IPS-20b (cell line): ENCODE measurements around the gene KRT23.

Experiments
- H3K27ac ChIP-seq: one replicate; pipeline ENCODE4 v1.5.1; 2013; ENCODE audit warnings: low read length
- H3K27me3 ChIP-seq: 2 replicates; pipeline ENCODE4 v1.6.1; 2013; ENCODE audit warnings: mild to moderate bottlenecking, low read length, inconsistent platforms; ENCODE audit not compliant: insufficient read depth
- H3K36me3 ChIP-seq: 2 replicates; pipeline ENCODE4 v1.6.1; 2013; ENCODE audit warnings: low read depth, mild to moderate bottlenecking, inconsistent platforms, low read length, moderate library complexity; ENCODE audit not compliant: insufficient read depth
- H3K4me1 ChIP-seq: 2 replicates; pipeline ENCODE4 v1.6.1; 2013; ENCODE audit warnings: mild to moderate bottlenecking, control low read depth, inconsistent platforms, low read length, moderate library complexity; ENCODE audit not compliant: insufficient read depth
- H3K4me3 ChIP-seq: 2 replicates; pipeline ENCODE4 v1.5.1; 2013; ENCODE audit warnings: mild to moderate bottlenecking, low read length, inconsistent platforms
- H3K9ac ChIP-seq: 2 replicates; pipeline ENCODE4 v1.6.1; 2013; ENCODE audit warnings: low read depth, mild to moderate bottlenecking, inconsistent platforms, low read length, moderate library complexity
- H3K9me3 ChIP-seq: 2 replicates; pipeline ENCODE4 v1.6.1; 2013; ENCODE audit warnings: mild to moderate bottlenecking, low read depth, low read length, inconsistent platforms; ENCODE audit not compliant: insufficient read depth

KRT23 gene

DNA sequence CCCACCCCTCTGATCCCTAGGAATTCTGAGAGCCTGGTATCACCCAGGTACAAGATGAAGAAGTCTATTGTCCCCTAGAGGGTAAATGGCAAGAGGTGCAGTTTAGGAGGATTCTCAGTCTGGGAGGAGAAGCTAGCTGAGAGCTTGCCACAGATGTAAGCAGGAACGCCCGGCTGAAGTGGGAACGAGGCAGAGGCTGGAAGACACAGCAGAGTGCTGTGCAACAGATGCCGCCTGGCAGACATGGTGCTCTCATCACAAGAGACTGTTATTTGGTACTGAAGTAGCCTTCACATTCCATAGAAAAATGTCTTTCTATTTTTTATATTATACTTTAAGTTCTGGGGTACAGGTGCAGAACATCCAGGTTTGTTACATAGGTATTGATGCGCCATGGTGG lies 32.1 kb downstream of the KRT23 start:
- Histone ChIP-seq H3K27me3 (no peaks in the 10 kb centered on the region), H3K9me3 (no peaks in the 10 kb centered on the region), H3K4me1 (no peaks in the 10 kb centered on the region), H3K27ac (no peak overlapping the region), H3K36me3 (no peaks in the 10 kb centered on the region), H3K9ac (no peak overlapping the region), H3K4me3 (no peak overlapping the region)

- no peaks in the 10 kb centered on the region for H3K4me1 ChIP-seq
- no peak overlapping the region for H3K4me3 ChIP-seq
- H3K9ac ChIP-seq = no peak overlapping the region
- H3K27me3 ChIP-seq = no peaks in the 10 kb centered on the region
- no peaks in the 10 kb centered on the region for H3K9me3 ChIP-seq
- no peak overlapping the region for H3K27ac ChIP-seq
- no peaks in the 10 kb centered on the region for H3K36me3 ChIP-seq
Measured at GRCh38 chr17:40903129-40903847, 34.2 kb downstream of the KRT23 start.

- no peak overlapping the region for H3K27ac ChIP-seq
- no peak overlapping the region for H3K4me3 ChIP-seq
- H3K9ac ChIP-seq = no peak overlapping the region
- H3K36me3 ChIP-seq = no peaks in the 10 kb centered on the region
- H3K9me3 ChIP-seq = no peaks in the 10 kb centered on the region
- no peaks in the 10 kb centered on the region for H3K4me1 ChIP-seq
- H3K27me3 ChIP-seq = no peaks in the 10 kb centered on the region
Measured at GRCh38 chr17:40902498-40902897, 34.9 kb downstream of the KRT23 start.

DNA sequence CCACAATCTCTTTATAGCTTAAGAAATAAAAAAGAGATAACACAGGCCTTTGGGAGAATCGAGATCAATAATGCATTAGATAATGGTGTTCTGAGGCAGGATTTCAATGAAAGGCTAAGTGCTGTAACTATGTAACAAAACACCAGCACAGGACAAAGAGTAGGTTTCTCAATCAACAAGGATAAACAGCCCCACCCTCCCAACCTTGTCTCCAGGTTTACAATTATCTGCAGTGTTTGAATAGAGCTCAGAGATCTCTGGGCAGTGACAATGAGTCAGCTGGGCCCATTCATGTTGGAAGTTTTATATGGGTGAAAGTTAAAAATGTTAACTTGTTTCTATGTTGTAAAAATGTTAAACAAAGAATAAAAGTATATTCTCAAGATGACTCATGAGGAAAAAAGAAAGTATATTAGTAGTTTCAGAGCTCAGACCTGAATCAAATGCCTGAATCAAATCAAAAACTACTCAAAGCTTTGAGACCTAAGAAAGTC lies 35.4 kb downstream of the KRT23 start:
- no peak overlapping the region for H3K9ac ChIP-seq
- H3K36me3 ChIP-seq = no peaks in the 10 kb centered on the region
- H3K27ac ChIP-seq = no peak overlapping the region
- no peaks in the 10 kb centered on the region for H3K4me1 ChIP-seq
- no peaks in the 10 kb centered on the region for H3K9me3 ChIP-seq
- no peak overlapping the region for H3K4me3 ChIP-seq
- H3K27me3 ChIP-seq = no peaks in the 10 kb centered on the region

GRCh38 chr17:40900809-40901356 lies 36.6 kb downstream of the KRT23 start:
- Histone ChIP-seq H3K9ac (no peak overlapping the region), H3K9me3 (no peaks in the 10 kb centered on the region), H3K27ac (no peak overlapping the region), H3K4me1 (no peaks in the 10 kb centered on the region), H3K27me3 (no peaks in the 10 kb centered on the region), H3K36me3 (no peaks in the 10 kb centered on the region), H3K4me3 (no peak overlapping the region)

DNA sequence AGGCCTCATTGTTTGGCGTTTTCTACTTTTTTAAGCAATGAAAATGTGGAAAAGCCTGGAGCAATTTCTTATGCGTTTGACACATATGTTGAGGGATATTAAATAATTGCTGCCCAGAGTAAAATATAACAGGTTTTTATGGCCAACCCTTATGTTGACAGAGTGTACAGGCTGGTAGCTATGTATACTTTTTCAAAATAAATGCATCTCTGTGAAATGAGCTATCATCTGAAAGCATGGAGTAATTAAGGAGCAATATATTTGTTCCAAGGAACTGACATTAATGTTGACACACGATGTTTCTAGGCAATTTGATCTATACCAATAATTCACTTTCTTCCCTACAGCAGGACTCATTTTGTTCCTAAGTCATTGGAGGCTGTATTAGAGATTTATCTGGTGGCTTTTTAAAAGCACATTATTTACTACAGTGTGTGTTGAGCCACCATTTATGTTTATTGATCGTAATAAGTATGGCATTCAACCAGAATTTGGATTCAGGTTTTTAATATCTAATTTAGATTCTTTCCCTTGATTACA lies 40.5 kb downstream of the KRT23 start:
- Histone ChIP-seq H3K4me1 (no peaks in the 10 kb centered on the region), H3K4me3 (no peak overlapping the region), H3K27ac (no peak overlapping the region), H3K9me3 (no peaks in the 10 kb centered on the region), H3K9ac (no peak overlapping the region), H3K27me3 (no peaks in the 10 kb centered on the region), H3K36me3 (no peaks in the 10 kb centered on the region)

- Histone ChIP-seq H3K27ac (no peak overlapping the region), H3K27me3 (no peaks in the 10 kb centered on the region), H3K4me1 (no peaks in the 10 kb centered on the region), H3K9me3 (no peaks in the 10 kb centered on the region), H3K9ac (no peak overlapping the region), H3K36me3 (no peaks in the 10 kb centered on the region), H3K4me3 (no peak overlapping the region)
Measured at GRCh38 chr17:40895106-40895730, 42.2 kb downstream of the KRT23 start.

GRCh38 chr17:40888196-40888720 lies 49.2 kb downstream of the KRT23 start:
- H3K4me3 ChIP-seq = no peak overlapping the region
- H3K27me3 ChIP-seq = no peaks in the 10 kb centered on the region
- no peak overlapping the region for H3K27ac ChIP-seq
- H3K4me1 ChIP-seq = no peaks in the 10 kb centered on the region
- no peak overlapping the region for H3K9ac ChIP-seq
- H3K9me3 ChIP-seq = no peaks in the 10 kb centered on the region
- H3K36me3 ChIP-seq = no peaks in the 10 kb centered on the region

DNA sequence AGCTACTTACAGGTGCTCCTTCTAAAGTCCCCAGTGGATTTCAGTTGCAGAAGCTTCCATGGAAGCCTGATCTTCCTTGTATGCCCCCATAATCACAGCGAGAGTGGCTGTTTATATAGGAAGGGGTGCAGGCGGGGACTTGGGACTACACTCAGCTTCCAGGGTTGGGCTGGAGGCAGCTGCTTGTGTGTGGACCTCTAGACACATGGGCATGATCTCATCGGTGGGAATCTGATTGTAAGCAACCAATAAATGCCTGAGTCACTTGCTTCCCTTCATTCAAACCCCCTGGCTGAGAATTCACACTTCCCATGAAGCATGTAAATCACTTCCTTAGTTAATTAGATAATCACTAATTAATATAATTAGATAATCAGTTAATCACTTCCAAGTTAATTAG lies 51.4 kb downstream of the KRT23 start:
- no peaks in the 10 kb centered on the region for H3K27me3 ChIP-seq
- H3K36me3 ChIP-seq = no peaks in the 10 kb centered on the region
- no peaks in the 10 kb centered on the region for H3K9me3 ChIP-seq
- H3K9ac ChIP-seq = no peak overlapping the region
- H3K4me1 ChIP-seq = no peaks in the 10 kb centered on the region
- H3K27ac ChIP-seq = no peak overlapping the region
- H3K4me3 ChIP-seq = no peak overlapping the region

GRCh38 chr17:40884708-40885512 lies 52.5 kb downstream of the KRT23 start, which contains the start of gene KRT20:
TSS of gene KRT20 (minus strand) at chr17:40885242. CDS start at chr17:40885185, 57 bp downstream.
- Histone ChIP-seq H3K27ac (no peak within 1 kb of the TSS), H3K36me3 (no peaks in the 10 kb centered on the region), H3K9me3 (no peaks in the 10 kb centered on the region), H3K27me3 (no peaks in the 10 kb centered on the region), H3K4me1 (no peaks in the 10 kb centered on the region), H3K4me3 (no peak within 1 kb of the TSS), H3K9ac (no peak within 1 kb of the TSS)

DNA sequence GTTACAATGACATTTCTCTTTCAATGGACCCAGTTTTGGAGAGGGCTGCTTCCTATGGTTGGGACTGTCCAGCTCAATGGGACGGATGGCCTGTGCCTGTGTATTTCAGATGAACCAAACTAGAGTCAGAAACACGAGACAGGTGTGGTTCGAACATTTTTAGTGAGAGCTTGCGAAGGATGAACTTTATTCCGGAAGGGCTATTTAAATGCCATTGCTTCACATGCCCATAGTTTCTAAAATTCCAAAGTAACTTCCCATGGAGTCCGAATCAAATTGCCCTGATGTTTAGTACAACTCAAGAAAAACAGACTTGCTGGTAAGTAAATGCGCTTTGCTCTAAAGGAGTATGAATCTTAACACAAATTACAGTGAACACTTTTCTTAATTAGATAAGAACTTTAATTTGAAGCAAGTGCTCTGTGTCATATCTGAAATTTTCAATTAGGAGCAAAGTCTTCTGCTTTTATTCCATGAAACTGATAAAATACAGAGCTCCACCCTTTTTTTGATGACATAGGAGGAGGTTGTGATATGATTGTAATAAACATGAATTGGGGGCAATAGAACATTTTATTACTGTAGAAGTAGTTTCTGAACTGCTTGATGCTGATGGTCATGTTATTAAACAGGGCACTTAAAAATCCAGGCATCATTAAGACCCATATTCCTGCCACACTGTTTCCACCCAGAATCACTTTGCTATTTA lies 53.7 kb downstream of the KRT23 start:
- H3K4me1 ChIP-seq = no peaks in the 10 kb centered on the region
- H3K27ac ChIP-seq = no peak overlapping the region
- H3K27me3 ChIP-seq = no peaks in the 10 kb centered on the region
- H3K9me3 ChIP-seq = no peaks in the 10 kb centered on the region
- H3K9ac ChIP-seq = no peak overlapping the region
- H3K4me3 ChIP-seq = no peak overlapping the region
- no peaks in the 10 kb centered on the region for H3K36me3 ChIP-seq
